ENCODE data around the gene ATP6V1G2. TPM values are rescaled to one million over a fixed set of nuclear protein-coding genes. Genes with fewer than 3 reads are reported as not detected.
A peak's percentile ranks its signal among the peaks of the same experiment; 100 is the strongest.

Gene ATP6V1G2
- total RNA-seq, 2 donors from 2014 or later: 1.0 TPM; not detected in 1

DNA sequence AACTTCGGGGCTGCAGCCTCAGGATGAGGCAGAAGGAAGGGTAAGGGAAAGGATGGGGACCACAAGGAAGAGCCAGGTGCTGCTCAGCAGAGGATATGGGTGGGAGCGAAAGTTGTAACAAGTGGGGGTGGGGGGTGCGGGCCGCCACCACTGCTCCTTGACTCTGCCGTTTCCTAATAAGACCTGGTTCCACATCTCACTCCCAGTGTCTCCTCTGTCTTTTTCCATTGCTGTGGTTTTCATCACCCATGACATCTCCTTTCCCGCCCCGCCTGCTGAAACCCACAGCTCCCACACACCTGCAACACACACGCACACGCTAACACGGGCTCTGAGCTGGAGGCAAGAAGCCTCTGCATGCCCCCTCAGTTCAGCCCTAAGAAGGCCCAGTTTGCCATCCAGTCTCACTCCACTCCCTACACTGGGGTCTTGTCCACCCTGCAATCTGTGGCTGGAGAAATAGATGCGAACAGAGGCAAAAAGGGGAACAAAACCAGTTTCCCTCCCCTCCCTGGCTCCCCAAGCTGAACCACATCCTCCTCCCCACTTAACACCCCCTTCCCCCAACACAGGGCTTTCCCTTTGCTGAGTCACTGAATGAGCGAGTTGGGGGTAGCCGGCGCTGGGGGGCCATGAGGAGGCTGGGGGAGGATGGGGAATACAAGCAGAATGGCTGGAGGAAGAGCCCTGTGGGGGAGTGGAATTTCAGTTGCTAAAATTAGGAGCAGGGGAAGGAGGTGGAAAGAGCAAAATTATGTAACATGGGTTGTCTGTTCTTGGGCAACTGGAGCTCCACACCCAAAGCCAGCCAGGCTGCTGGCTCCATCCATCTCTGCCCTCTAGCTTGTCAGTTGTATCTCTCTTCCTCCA is 12.5 kb upstream of the ATP6V1G2 start:
- H3K36me3 ChIP-seq (replicated peaks in 1 of 2; ENCODE audit: insufficient read depth in 1 of 2, low read depth in 2 of 2): peaks cover 10 to 11% of the 10 kb centered on the region in 2 donors
- H3K9me3 ChIP-seq: no peaks in the 10 kb centered on the region
- peaks cover 7% of the 10 kb centered on the region for H3K4me1 ChIP-seq
- no peak overlapping the region for H3K4me3 ChIP-seq
- peak overlapping the region in 2 of 4 donors; percentile 21 to 53 for H3K27ac ChIP-seq
- WGBS, 2 donors: 65 to 92% methylated on average over 14 of the region's 14 CpGs
- DNase-seq: peak in 1 of 4 donors; percentile 65
- no peak for ATAC-seq
- H3K27me3 ChIP-seq: no peaks in the 10 kb centered on the region
- TF ChIP-seq POLR2A (IDR thresholded peaks at IDR 0.05): no peak
- TF ChIP-seq, protein P1, sequence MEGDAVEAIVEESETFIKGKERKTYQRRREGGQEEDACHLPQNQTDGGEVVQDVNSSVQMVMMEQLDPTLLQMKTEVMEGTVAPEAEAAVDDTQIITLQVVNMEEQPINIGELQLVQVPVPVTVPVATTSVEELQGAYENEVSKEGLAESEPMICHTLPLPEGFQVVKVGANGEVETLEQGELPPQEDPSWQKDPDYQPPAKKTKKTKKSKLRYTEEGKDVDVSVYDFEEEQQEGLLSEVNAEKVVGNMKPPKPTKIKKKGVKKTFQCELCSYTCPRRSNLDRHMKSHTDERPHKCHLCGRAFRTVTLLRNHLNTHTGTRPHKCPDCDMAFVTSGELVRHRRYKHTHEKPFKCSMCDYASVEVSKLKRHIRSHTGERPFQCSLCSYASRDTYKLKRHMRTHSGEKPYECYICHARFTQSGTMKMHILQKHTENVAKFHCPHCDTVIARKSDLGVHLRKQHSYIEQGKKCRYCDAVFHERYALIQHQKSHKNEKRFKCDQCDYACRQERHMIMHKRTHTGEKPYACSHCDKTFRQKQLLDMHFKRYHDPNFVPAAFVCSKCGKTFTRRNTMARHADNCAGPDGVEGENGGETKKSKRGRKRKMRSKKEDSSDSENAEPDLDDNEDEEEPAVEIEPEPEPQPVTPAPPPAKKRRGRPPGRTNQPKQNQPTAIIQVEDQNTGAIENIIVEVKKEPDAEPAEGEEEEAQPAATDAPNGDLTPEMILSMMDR (IDR thresholded peaks at IDR 0.05): no peak
- intact Hi-C loops (cut with DNase I): no loop called here

DNA sequence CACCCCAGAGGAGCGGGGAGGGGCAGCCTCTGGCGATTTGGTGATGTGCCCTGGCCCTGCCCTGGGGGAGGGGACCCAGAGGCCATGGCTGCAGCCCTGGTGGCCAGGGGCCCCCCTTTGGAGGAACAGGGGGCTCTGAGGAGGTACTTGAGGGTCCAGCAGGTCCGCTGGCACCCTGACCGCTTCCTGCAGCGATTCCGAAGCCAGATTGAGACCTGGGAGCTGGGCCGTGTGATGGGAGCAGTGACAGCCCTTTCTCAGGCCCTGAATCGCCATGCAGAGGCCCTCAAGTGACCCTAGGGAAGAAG is 11.9 kb upstream of the ATP6V1G2 start:
- Histone ChIP-seq H3K4me3 (no peak overlapping the region), H3K27ac (no peak overlapping the region), H3K36me3 (replicated peaks in 1 of 2; ENCODE audit: insufficient read depth in 1 of 2, low read depth in 2 of 2) (peaks cover 10 to 11% of the 10 kb centered on the region in 2 donors), H3K4me1 (peaks cover 9% of the 10 kb centered on the region), H3K27me3 (no peaks in the 10 kb centered on the region), H3K9me3 (no peaks in the 10 kb centered on the region)
- whole genome bisulfite sequencing, 2 donors: 80 to 84% methylated on average over 4 to 8 of the region's 8 CpGs
- DNase-seq (no peak), ATAC-seq (no peak)
- intact Hi-C loops (cut with DNase I): no loop called here
- TF ChIP-seq, protein P1 (IDR thresholded peaks at IDR 0.05): no peak
- TF ChIP-seq POLR2A (IDR thresholded peaks at IDR 0.05): no peak

DNA sequence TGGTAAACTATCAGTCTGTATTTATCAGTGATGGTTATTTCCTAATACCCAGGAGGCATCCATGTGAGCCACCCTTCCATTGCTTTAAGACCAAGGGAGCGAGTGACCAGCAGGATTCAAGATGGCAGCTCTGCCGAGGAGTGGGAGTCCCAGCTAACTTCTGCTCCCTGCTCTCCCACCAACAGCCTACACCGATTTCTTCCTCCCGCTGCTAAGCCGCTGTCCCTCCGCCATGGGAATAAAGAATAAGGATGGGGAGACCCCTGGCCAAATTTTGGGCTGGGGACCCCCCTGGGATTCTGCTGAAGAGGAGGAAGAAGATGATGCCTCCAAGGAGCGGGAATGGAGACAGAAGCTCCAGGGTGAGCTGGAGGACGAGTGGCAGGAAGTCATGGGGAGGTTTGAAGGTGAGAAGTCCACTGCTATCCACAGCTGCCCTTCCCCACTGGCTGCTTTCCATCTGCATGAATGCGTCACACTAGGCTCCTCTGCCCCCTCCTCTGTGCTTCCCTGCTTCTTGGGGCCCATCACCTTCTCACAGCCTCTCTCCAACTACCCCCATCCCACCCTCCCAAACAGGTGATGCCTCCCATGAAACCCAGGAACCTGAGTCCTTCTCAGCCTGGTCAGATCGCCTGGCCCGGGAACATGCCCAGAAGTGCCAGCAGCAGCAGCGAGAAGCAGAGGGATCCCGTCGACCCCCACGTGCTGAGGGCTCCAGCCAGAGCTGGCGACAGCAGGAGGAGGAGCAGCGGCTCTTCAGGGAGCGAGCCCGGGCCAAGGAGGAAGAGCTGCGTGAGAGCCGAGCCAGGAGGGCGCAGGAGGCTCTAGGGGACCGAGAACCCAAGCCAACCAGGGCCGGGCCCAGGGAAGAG is 11.3 kb upstream of the ATP6V1G2 start:
- no peaks in the 10 kb centered on the region for H3K9me3 ChIP-seq
- H3K27ac ChIP-seq: no peak overlapping the region
- intact Hi-C loops (cut with DNase I): no loop called here
- H3K36me3 ChIP-seq (replicated peaks in 1 of 2; ENCODE audit: insufficient read depth in 1 of 2, low read depth in 2 of 2): peaks cover 10 to 11% of the 10 kb centered on the region in 2 donors
- TF ChIP-seq, protein P1 (IDR thresholded peaks at IDR 0.05): no peak
- TF ChIP-seq POLR2A (IDR thresholded peaks at IDR 0.05): no peak
- WGBS, 2 donors: 72 to 89% methylated on average over 20 to 24 of the region's 24 CpGs
- DNase-seq (no peak), ATAC-seq (no peak)
- peaks cover 13% of the 10 kb centered on the region for H3K4me1 ChIP-seq
- H3K4me3 ChIP-seq: no peak overlapping the region
- no peaks in the 10 kb centered on the region for H3K27me3 ChIP-seq

DNA sequence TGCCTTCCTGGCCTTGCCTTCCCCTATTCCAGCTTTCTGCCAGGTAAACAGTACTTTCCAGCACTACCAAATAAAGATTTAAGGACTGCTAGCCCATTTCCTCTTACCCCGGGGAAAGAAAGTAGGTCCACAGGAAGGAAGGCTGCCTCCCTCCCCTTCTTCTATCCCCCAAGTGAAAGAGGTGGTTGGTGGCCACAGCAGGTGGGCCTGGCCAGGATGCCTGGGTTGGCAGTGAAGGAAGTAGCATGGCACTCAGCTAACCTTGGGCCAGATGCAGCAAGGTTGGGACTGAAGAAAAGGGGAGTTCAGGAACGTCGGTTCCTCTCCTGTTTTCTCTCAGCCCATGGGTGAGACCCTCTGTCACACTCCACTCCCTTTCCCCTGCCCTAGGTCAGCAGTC is 9.9 kb upstream of the ATP6V1G2 start:
- no peak for DNase-seq
- H3K27ac ChIP-seq: no peak overlapping the region
- H3K4me3 ChIP-seq: no peak overlapping the region
- H3K9me3 ChIP-seq: no peaks in the 10 kb centered on the region
- peaks cover 13% of the 10 kb centered on the region for H3K4me1 ChIP-seq
- no peak for ATAC-seq
- 66 to 78% methylated on average over 3 of the region's 3 CpGs for WGBS, 2 donors
- H3K27me3 ChIP-seq: no peaks in the 10 kb centered on the region
- peaks cover 10 to 11% of the 10 kb centered on the region in 2 donors for H3K36me3 ChIP-seq (replicated peaks in 1 of 2; ENCODE audit: insufficient read depth in 1 of 2, low read depth in 2 of 2)
- TF ChIP-seq, protein P1 (IDR thresholded peaks at IDR 0.05): no peak
- intact Hi-C loops (cut with DNase I): no loop called here

All from body of pancreas (tissue), 4 donors.